Colonic mucosa (tissue), 4 donors: ENCODE measurements around the gene ITPR2. TPM values are rescaled to one million over a fixed set of nuclear protein-coding genes. Genes with fewer than 3 reads are reported as not detected.
A peak's percentile ranks its signal among the peaks of the same experiment; 100 is the strongest.

Source experiments
- DNase-seq: peaks from one replicate; pipeline ENCODE4 v3.0.0-alpha.2; 2020
- H3K27ac ChIP-seq: fragments of 200-600 bp; one replicate; pipeline ENCODE4 v1.8.0; 2021
- H3K27me3 ChIP-seq: fragments of 200-600 bp; one replicate; pipeline ENCODE4 v1.8.0; 2021
- H3K36me3 ChIP-seq: fragments of 200-600 bp; one replicate; pipeline ENCODE4 v1.8.0; 2021
- H3K4me1 ChIP-seq: fragments of 200-600 bp; one replicate; pipeline ENCODE4 v1.8.0; 2021; ENCODE audit warnings: mild to moderate bottlenecking
- H3K4me3 ChIP-seq: fragments of 200-600 bp; one replicate; pipeline ENCODE4 v1.8.0; 2021
- H3K9ac ChIP-seq, 2 donors: one replicate each; pipeline ENCODE4 v1.7.0; 2013; ENCODE audit warnings: control low read depth in 2 of 2, low read depth in 2 of 2, low read length in 2 of 2
- H3K9me3 ChIP-seq: fragments of 200-600 bp; one replicate; pipeline ENCODE4 v1.8.0; 2021
- CTCF ChIP-seq: fragments of 200-600 bp; IDR thresholded peaks from one replicate; pipeline ENCODE4 v1.8.0; 2022; ENCODE audit warnings: antibody characterized with exemption, mild to moderate bottlenecking
- intact Hi-C: fragments of 100-400 bp; cut with DNase I; formaldehyde crosslinking; loops from one replicate; pipeline ENCODE4 v1.14.1; 2022
- total RNA-seq, 2 donors: library from RNA; stranded (reverse); fragmentation: NEBNext Ultra II Directional in 1 of 2; extraction: Animal tissue kit (Norgen Biotek cat#: 25700) in 1 of 2; gene quantifications; one replicate each; pipeline ENCODE4 v1.2.1, GENCODE V29; 2021
- donor health status: healthy.
- donor health status: DM: no; HTN: no; CAD: no.
- donor health status: DM: no; HTN: no; CAD: no.

The ITPR2 gene
- total RNA-seq, 2 donors from 2014 or later = 15.9 to 39.3 TPM

GRCh38 chr12:26527682-26528081 is 305.3 kb downstream of the ITPR2 start:
- no peak overlapping the region for H3K27ac ChIP-seq
- TF ChIP-seq CTCF = no peak
- no peak overlapping the region for H3K9ac ChIP-seq
- intact Hi-C loops = no loop called here
- H3K4me3 ChIP-seq = no peak overlapping the region
- no peaks in the 10 kb centered on the region for H3K4me1 ChIP-seq
- no peaks in the 10 kb centered on the region for H3K36me3 ChIP-seq
- no peaks in the 10 kb centered on the region for H3K27me3 ChIP-seq
- DNase-seq = no peak
- H3K9me3 ChIP-seq = no peaks in the 10 kb centered on the region

GRCh38 chr12:26524862-26525465 is 308.0 kb downstream of the ITPR2 start:
- no peak overlapping the region for H3K27ac ChIP-seq
- peak; percentile 46 for TF ChIP-seq CTCF
- H3K27me3 ChIP-seq = no peaks in the 10 kb centered on the region
- H3K9ac ChIP-seq = no peak overlapping the region
- H3K9me3 ChIP-seq = no peaks in the 10 kb centered on the region
- H3K36me3 ChIP-seq = no peaks in the 10 kb centered on the region
- intact Hi-C loops = no loop called here
- no peak overlapping the region for H3K4me3 ChIP-seq
- DNase-seq = peak; percentile 43
- H3K4me1 ChIP-seq = no peaks in the 10 kb centered on the region

DNA sequence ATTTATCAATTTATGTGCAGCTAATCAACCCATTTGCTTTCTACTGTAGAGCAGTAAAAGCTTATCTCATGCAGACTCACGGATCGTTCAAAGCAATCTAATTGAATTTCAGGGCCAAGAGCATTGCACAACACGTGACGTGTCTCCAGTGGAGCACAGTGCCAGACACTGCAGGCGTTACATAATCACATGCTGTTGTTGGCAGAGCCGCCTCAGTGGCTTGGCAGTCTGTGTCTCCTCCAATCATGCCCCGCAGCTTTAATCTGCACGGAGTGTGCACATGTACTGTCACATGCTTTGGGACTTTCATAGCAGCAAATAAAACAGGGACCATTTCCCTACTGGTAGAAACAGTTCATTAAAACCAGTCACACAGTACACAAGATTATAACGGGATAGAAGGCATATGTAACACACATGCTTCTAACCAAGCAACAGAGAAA is 309.3 kb downstream of the ITPR2 start:
- Histone ChIP-seq H3K9me3 (no peaks in the 10 kb centered on the region), H3K9ac (no peak overlapping the region), H3K4me3 (no peak overlapping the region), H3K27ac (no peak overlapping the region), H3K27me3 (no peaks in the 10 kb centered on the region), H3K36me3 (no peaks in the 10 kb centered on the region), H3K4me1 (no peaks in the 10 kb centered on the region)
- intact Hi-C loops = no loop called here
- TF ChIP-seq CTCF = no peak
- DNase-seq = peak; percentile 91

GRCh38 chr12:26520869-26521268 is 312.1 kb downstream of the ITPR2 start:
- H3K4me1 ChIP-seq = no peaks in the 10 kb centered on the region
- H3K4me3 ChIP-seq = no peak overlapping the region
- no peaks in the 10 kb centered on the region for H3K27me3 ChIP-seq
- no peak overlapping the region for H3K9ac ChIP-seq
- no peaks in the 10 kb centered on the region for H3K9me3 ChIP-seq
- no peaks in the 10 kb centered on the region for H3K36me3 ChIP-seq
- intact Hi-C loops = no loop called here
- no peak for DNase-seq
- H3K27ac ChIP-seq = no peak overlapping the region
- no peak for TF ChIP-seq CTCF

DNA sequence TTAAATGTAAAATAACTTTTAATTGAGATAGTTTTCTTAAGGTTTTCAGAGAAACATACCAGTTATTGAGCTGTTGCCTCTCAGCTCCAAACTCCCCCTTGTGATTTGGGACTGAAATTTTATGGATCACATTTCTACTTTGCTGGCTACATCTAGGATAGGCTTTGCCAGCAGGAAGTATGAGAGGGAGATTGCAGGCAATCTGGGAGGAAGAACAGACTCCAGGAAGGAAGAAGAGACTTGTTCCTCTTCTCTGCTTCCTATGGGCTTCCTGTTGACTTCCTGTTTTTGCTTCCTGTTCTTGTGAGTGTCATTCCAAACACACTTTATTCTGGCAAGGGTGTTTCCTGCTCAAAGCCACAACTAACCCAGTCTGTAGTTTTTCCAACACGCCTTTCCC is 312.9 kb downstream of the ITPR2 start:
- no peak overlapping the region for H3K27ac ChIP-seq
- no peak overlapping the region for H3K9ac ChIP-seq
- H3K36me3 ChIP-seq = no peaks in the 10 kb centered on the region
- no peaks in the 10 kb centered on the region for H3K9me3 ChIP-seq
- intact Hi-C loops = no loop called here
- no peak overlapping the region for H3K4me3 ChIP-seq
- H3K27me3 ChIP-seq = no peaks in the 10 kb centered on the region
- H3K4me1 ChIP-seq = no peaks in the 10 kb centered on the region
- no peak for TF ChIP-seq CTCF
- DNase-seq = no peak
